NT2/D1 (cell line): ENCODE measurements around the gene KRT25.

Source experiments
- SUZ12 ChIP-seq: IDR thresholded peaks from 2 replicates; pipeline ENCODE4 v1.6.1; 2011; ENCODE audit not compliant: insufficient read length, insufficient read depth; ENCODE audit errors: extremely low read depth
- YY1 ChIP-seq: IDR thresholded peaks from 2 replicates; pipeline ENCODE4 v1.6.1; 2011; ENCODE audit not compliant: insufficient read length, insufficient read depth
- ZNF274 ChIP-seq: IDR thresholded peaks from 2 replicates; pipeline ENCODE4 v1.6.1; 2011; ENCODE audit warnings: mild to moderate bottlenecking, low read depth, low read length

- TF ChIP-seq SUZ12 (no peak), YY1 (no peak), ZNF274 (no peak)
Measured at GRCh38 chr17:40750391-40750790, 4.7 kb downstream of the KRT25 start.
